ENCODE measurements around the gene USP40. TPM values are rescaled to one million over a fixed set of nuclear protein-coding genes. Genes with fewer than 3 reads are reported as not detected.

USP40 gene
- total and polyA plus RNA-seq, 2 of the 8 experiments (the other 6 are each of a cell fraction or from before 2014, with no cell fraction given): 12.0 to 15.7 TPM

- no peak overlapping the region for H3K18ac ChIP-seq (ENCODE audit: extremely low read depth, low read length)
- no peak overlapping the region for H2BK120ac ChIP-seq (replicated peaks; ENCODE audit: low read depth, low read length)
- no peaks in the 10 kb centered on the region for H3K27me3 ChIP-seq (replicated peaks in 1 of 4; ENCODE audit: control insufficient read depth in 3 of 4, extremely low read depth in 1 of 4, insufficient read depth in 3 of 4, low read length in 3 of 4)
- no peak overlapping the region for H3K4ac ChIP-seq (replicated peaks; ENCODE audit: insufficient read length, low read depth, low read length)
- FAIRE-seq: no peak
- H3K23ac ChIP-seq (ENCODE audit: insufficient read length): no peak overlapping the region
- ChIA-PET CTCF (ENCODE audit: partially characterized antibody) (interaction anchor here (0.8 to 7.7 kb wide), 8 partner anchors 12 to 668 kb away, joined by 3 to 77 read pairs (median 4); no protein-coding TSS in a partner anchor), POLR2A (ENCODE audit: partially characterized antibody) (interaction anchor here (0.5 kb wide), 1 partner anchor 120 kb away, joined by 3 read pairs; no protein-coding TSS in a partner anchor)
- no peak overlapping the region for H2AK5ac ChIP-seq (ENCODE audit: low read depth, low read length)
- TF ChIP-seq CTBP2 (IDR thresholded peaks at IDR 0.05; ENCODE audit: borderline replicate concordance, insufficient read depth, insufficient read length, low read length): no peak
- TF ChIP-seq TCF12 (IDR thresholded peaks at IDR 0.05; ENCODE audit: low read depth, low read length): no peak
- H3K56ac ChIP-seq (replicated peaks; ENCODE audit: insufficient read length, low read depth, low read length): no peak overlapping the region
- no peak overlapping the region for H3K9ac ChIP-seq (replicated peaks in 1 of 4; ENCODE audit: extremely low read depth in 1 of 4, low read depth in 3 of 4, low read length in 3 of 4)
- no peak overlapping the region for H2AFZ ChIP-seq (ENCODE audit: low read length)
- no peak overlapping the region for H4K5ac ChIP-seq (ENCODE audit: insufficient read length, low read depth, low read length)
- no peak overlapping the region for H2BK5ac ChIP-seq (ENCODE audit: low read depth, low read length)
- H4K91ac ChIP-seq (replicated peaks; ENCODE audit: insufficient read length, low read length): no peak overlapping the region
- H4K20me1 ChIP-seq (replicated peaks in 1 of 2; ENCODE audit: control insufficient read depth in 1 of 2, insufficient read depth in 2 of 2, low read length in 2 of 2): peaks cover 2 to 3% of the 10 kb centered on the region in 2 experiments
- H3K27ac ChIP-seq (ENCODE audit: low read depth, low read length): no peak overlapping the region
- no peak overlapping the region for H3K4me3 ChIP-seq (ENCODE audit: extremely low read depth in 1 of 4, insufficient read depth in 2 of 4, low read depth in 3 of 4, low read length in 4 of 4)
- H3K9me3 ChIP-seq (ENCODE audit: insufficient read depth in 2 of 2, low read depth in 1 of 2, low read length in 1 of 2): no peaks in the 10 kb centered on the region
- H3K14ac ChIP-seq (ENCODE audit: insufficient read length): no peak overlapping the region
- no peaks in the 10 kb centered on the region; a peak in 1 of 7 replicates for H3K4me1 ChIP-seq (replicated peaks in 1 of 4; ENCODE audit: control insufficient read depth in 3 of 4, insufficient read depth in 4 of 4, low read length in 3 of 4)
- no peak overlapping the region for H3K4me2 ChIP-seq (ENCODE audit: insufficient read depth in 1 of 2, low read depth in 2 of 2, low read length in 2 of 2)
- H2BK20ac ChIP-seq (ENCODE audit: low read length): no peak overlapping the region
- DNase-seq (ENCODE audit: low read depth in 1 of 2, low spot score in 2 of 2): no peak
- H3K36me3 ChIP-seq (ENCODE audit: control insufficient read depth in 2 of 4, insufficient read depth in 4 of 4, low read length in 3 of 4): peaks cover 0 to 4% (median 0%) of the 10 kb centered on the region in 4 experiments; a peak in 1 of 8 replicates
- 86% methylated on average over 1 of the region's 1 CpG; no CpG with 5 or more reads in 1 of the 2 experiments for WGBS, 2 experiments (ENCODE audit: extremely low coverage in 1 of 2, insufficient coverage in 1 of 2, insufficient read length in 1 of 2, insufficient replicate concordance in 2 of 2, low coverage in 1 of 2, low lambda C conversion rate in 2 of 2, missing lambda C conversion rate in 1 of 2)
- no peaks in the 10 kb centered on the region for H3K79me1 ChIP-seq (ENCODE audit: low read depth, low read length)
- H3K23me2 ChIP-seq (ENCODE audit: low read depth, low read length): no peaks in the 10 kb centered on the region
- H2BK12ac ChIP-seq (ENCODE audit: low read depth, low read length): no peak overlapping the region
- no peak overlapping the region for H4K8ac ChIP-seq (ENCODE audit: extremely low read depth, insufficient read depth, low read length)
- no peaks in the 10 kb centered on the region for H3K79me2 ChIP-seq (ENCODE audit: control insufficient read depth in 1 of 2, insufficient read depth in 2 of 2, low read length in 2 of 2)
- no peak overlapping the region for H2BK15ac ChIP-seq (ENCODE audit: low read length)
These were observed 120.5 kb downstream of the USP40 start for GRCh38 chr2:233446121-233446520.
